ENCODE results near the gene TSPAN32. TPM values are rescaled to one million over a fixed set of nuclear protein-coding genes. Genes with fewer than 3 reads are reported as not detected.

The TSPAN32 gene
- total and polyA plus RNA-seq, 10 of the 15 experiments (the other 5 are each of a cell fraction or from before 2014, with no cell fraction given) = 0.08 TPM; not detected in 9

DNA sequence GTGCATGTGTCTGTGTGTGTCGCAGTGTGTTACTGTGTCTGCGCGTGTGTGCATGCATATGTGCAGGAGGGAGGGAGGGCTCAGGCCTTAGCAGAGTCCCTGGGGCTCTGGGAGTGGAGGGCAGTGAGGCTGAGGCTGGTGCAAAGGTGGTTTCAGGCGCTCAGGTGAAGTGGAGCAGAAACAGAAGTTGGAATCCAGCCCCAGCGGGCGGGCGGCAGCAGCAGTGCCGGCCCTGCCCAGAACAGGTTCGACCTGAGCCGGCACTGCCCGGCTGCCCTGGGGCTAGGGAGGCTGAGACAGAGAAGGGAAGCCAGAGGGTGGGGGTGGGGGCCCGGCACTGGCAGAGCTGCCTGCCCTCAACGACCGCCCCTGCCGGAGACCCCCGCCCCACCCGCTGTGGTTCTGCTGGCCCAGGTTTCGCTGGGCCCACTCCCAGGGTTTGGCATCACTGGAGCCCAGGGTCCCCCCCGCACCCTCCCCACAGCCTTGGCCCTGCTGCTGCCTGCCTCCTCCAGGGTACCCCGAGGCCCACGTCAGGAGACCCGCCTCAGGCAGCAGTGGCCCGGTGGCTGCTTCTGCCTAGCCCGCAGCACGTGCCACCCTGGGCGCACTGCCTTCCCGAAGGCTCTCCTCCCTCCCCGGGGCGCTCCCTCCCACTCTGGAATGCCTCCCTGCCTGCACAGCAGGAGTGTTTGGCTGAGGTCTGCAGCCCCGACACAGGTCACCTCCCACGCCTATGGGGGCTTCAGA lies 44.7 kb upstream of the TSPAN32 start (continued):
- TF ChIP-seq SPI1 (IDR thresholded peaks at IDR 0.05; ENCODE audit: borderline replicate concordance, insufficient read depth, low read depth, low read length) = no peak
- no peak for TF ChIP-seq ETV6 (conservative IDR thresholded peaks at IDR 0.05 in 1 of 2, IDR thresholded peaks at IDR 0.05 in 1 of 2; ENCODE audit: borderline replicate concordance in 1 of 2, low read depth in 1 of 2)

DNA sequence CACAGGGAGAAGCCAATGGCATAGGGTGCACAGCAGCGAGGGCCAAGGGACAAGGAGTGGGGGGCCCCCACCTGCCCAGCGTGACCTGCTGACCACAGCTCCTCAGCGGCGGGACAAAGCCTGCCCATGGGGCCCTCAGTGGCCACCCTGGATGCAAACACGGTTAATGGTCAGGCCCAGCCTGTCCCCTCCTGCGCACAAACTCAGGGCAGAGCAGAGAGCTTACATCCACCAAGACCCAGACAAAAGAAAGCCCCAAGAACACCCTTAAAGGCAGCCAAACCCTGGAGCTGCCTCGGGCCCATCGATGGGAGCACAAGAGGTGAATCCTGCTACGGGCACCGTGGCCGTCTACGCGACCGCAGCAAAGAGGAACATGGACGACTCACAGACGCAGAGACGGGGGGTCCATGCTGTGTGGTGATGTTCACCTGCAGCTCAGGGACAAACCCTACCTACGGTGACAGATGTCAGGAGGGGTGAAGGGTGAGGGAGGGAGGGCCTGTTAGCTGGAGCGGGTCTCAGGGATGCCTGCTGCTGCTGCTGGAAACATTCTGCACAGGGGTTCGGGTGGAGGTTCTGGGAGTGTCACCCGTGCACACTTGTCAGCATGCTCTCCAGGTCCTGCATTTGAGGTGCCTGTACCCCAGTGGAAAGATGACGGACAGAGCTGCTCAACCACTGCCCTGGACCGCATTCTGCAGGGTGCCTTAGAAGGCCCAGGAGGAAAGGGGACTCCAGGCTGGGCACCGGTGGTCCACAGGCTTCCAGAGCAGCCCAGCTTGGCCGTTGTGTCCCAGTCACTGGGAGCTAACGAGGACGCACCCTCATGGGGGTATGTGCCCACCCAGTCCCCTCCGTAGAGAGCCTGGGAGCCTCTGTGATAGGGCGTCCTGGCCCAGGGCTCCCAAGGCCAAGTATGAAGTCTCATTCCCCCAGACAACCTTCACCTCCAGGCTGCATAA lies 43.0 kb upstream of the TSPAN32 start:
- Histone ChIP-seq H3K9me3 (replicated peaks; ENCODE audit: control insufficient read depth, insufficient read depth, low read length) (no peaks in the 10 kb centered on the region), H4K20me1 (ENCODE audit: control insufficient read depth, insufficient read depth) (no peaks in the 10 kb centered on the region), H3K79me2 (ENCODE audit: control insufficient read depth, insufficient read depth, low read length) (no peaks in the 10 kb centered on the region), H3K36me3 (ENCODE audit: control insufficient read depth in 2 of 2, insufficient read depth in 2 of 2, low read length in 1 of 2) (no peaks in the 10 kb centered on the region), H3K4me3 (no peak overlapping the region), H2AFZ (ENCODE audit: control insufficient read depth, low read depth, low read length) (no peak overlapping the region), H3K9ac (ENCODE audit: control insufficient read depth, insufficient read depth, low read length) (no peak overlapping the region), H3K4me2 (ENCODE audit: control insufficient read depth, insufficient read depth) (no peak overlapping the region), H3K4me1 (ENCODE audit: control insufficient read depth, insufficient read depth, low read length) (no peaks in the 10 kb centered on the region), H3K27ac (ENCODE audit: control insufficient read depth, insufficient read depth) (no peak overlapping the region), H3K27me3 (replicated peaks in 1 of 2; ENCODE audit: control insufficient read depth in 2 of 2, insufficient read depth in 2 of 2, low read length in 1 of 2) (no peaks in the 10 kb centered on the region)
- no peak for FAIRE-seq
- WGBS (ENCODE audit: insufficient coverage, insufficient replicate concordance, low lambda C conversion rate, missing lambda C conversion rate) = 44% methylated on average over 29 of the region's 29 CpGs
- ChIA-PET CTCF (no interaction called here), POLR2A (no interaction called here), RAD21 (ENCODE audit: unreplicated experiment) (no interaction called here), SMC1A (ENCODE audit: uncharacterized antibody, unreplicated experiment) (no interaction called here)
- in situ Hi-C loops (cut with MboI) (no loop called here), intact Hi-C loops (cut with micrococcal nuclease; ENCODE audit: unreplicated experiment) (no loop called here)
- BruUV-seq (replicated peaks) = no TSS peak
- ATAC-seq = no peak
- DNase-seq (ENCODE audit: low read depth, low spot score) = no peak
- TF ChIP-seq RAD51 (IDR thresholded peaks at IDR 0.05) = no peak
- no peak for TF ChIP-seq ZBED1 (IDR thresholded peaks at IDR 0.05; ENCODE audit: borderline replicate concordance)
- no peak for TF ChIP-seq WRNIP1 (IDR thresholded peaks at IDR 0.05; ENCODE audit: borderline replicate concordance, low read depth, low read length)
- TF ChIP-seq, protein P1, sequence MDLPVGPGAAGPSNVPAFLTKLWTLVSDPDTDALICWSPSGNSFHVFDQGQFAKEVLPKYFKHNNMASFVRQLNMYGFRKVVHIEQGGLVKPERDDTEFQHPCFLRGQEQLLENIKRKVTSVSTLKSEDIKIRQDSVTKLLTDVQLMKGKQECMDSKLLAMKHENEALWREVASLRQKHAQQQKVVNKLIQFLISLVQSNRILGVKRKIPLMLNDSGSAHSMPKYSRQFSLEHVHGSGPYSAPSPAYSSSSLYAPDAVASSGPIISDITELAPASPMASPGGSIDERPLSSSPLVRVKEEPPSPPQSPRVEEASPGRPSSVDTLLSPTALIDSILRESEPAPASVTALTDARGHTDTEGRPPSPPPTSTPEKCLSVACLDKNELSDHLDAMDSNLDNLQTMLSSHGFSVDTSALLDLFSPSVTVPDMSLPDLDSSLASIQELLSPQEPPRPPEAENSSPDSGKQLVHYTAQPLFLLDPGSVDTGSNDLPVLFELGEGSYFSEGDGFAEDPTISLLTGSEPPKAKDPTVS (IDR thresholded peaks at IDR 0.05; ENCODE audit: low read depth, low read length) = no peak
- TF ChIP-seq, protein P2, sequence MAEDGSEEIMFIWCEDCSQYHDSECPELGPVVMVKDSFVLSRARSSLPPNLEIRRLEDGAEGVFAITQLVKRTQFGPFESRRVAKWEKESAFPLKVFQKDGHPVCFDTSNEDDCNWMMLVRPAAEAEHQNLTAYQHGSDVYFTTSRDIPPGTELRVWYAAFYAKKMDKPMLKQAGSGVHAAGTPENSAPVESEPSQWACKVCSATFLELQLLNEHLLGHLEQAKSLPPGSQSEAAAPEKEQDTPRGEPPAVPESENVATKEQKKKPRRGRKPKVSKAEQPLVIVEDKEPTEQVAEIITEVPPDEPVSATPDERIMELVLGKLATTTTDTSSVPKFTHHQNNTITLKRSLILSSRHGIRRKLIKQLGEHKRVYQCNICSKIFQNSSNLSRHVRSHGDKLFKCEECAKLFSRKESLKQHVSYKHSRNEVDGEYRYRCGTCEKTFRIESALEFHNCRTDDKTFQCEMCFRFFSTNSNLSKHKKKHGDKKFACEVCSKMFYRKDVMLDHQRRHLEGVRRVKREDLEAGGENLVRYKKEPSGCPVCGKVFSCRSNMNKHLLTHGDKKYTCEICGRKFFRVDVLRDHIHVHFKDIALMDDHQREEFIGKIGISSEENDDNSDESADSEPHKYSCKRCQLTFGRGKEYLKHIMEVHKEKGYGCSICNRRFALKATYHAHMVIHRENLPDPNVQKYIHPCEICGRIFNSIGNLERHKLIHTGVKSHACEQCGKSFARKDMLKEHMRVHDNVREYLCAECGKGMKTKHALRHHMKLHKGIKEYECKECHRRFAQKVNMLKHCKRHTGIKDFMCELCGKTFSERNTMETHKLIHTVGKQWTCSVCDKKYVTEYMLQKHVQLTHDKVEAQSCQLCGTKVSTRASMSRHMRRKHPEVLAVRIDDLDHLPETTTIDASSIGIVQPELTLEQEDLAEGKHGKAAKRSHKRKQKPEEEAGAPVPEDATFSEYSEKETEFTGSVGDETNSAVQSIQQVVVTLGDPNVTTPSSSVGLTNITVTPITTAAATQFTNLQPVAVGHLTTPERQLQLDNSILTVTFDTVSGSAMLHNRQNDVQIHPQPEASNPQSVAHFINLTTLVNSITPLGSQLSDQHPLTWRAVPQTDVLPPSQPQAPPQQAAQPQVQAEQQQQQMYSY (CRISPR knock-in tag; IDR thresholded peaks at IDR 0.05) = no peak
- TF ChIP-seq, protein P3, sequence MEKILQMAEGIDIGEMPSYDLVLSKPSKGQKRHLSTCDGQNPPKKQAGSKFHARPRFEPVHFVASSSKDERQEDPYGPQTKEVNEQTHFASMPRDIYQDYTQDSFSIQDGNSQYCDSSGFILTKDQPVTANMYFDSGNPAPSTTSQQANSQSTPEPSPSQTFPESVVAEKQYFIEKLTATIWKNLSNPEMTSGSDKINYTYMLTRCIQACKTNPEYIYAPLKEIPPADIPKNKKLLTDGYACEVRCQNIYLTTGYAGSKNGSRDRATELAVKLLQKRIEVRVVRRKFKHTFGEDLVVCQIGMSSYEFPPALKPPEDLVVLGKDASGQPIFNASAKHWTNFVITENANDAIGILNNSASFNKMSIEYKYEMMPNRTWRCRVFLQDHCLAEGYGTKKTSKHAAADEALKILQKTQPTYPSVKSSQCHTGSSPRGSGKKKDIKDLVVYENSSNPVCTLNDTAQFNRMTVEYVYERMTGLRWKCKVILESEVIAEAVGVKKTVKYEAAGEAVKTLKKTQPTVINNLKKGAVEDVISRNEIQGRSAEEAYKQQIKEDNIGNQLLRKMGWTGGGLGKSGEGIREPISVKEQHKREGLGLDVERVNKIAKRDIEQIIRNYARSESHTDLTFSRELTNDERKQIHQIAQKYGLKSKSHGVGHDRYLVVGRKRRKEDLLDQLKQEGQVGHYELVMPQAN (conservative IDR thresholded peaks at IDR 0.05) = no peak
- TF ChIP-seq TCF7 (IDR thresholded peaks at IDR 0.05; ENCODE audit: borderline replicate concordance) = no peak
- no peak for TF ChIP-seq BMI1 (IDR thresholded peaks at IDR 0.05; ENCODE audit: borderline replicate concordance)
- no peak for TF ChIP-seq PAX8 (IDR thresholded peaks at IDR 0.05)

Data from GM12878 (cell line).